Stimulated activated CD4-positive, alpha-beta T cell treated with anti-CD3 and anti-CD28 coated beads, Interleukin-4, amount 100 ng/mL, for 48 hours (primary cell): ENCODE data around the gene TMEM250.

Experiments used
- DNase-seq, 2 donors: peaks; one replicate each; pipeline ENCODE4 v3.0.0-alpha.2; 2020; ENCODE audit warnings: low read depth in 2 of 2

The TMEM250 gene

GRCh38 chr9:136147890-136148714 is 29.4 kb upstream of the TMEM250 start:
- DNase-seq: no peak

GRCh38 chr9:136147038-136147889 is 28.6 kb upstream of the TMEM250 start:
- DNase-seq: no peak

GRCh38 chr9:136146126-136147037 is 27.7 kb upstream of the TMEM250 start:
- no peak for DNase-seq

GRCh38 chr9:136145580-136145979 is 26.9 kb upstream of the TMEM250 start:
- DNase-seq: no peak

- no peak for DNase-seq
Measured at GRCh38 chr9:136144450-136144849, 25.8 kb upstream of the TMEM250 start.

GRCh38 chr9:136143215-136144001 is 24.7 kb upstream of the TMEM250 start:
- no peak for DNase-seq

- no peak for DNase-seq
Measured at GRCh38 chr9:136142859-136143214, 24.2 kb upstream of the TMEM250 start.

- no peak for DNase-seq
Measured at GRCh38 chr9:136142414-136142796, 23.7 kb upstream of the TMEM250 start.

GRCh38 chr9:136141682-136142413 is 23.2 kb upstream of the TMEM250 start:
- DNase-seq: no peak

GRCh38 chr9:136140966-136141365 is 22.3 kb upstream of the TMEM250 start:
- DNase-seq: no peak

- no peak for DNase-seq
Measured at GRCh38 chr9:136140046-136140445, 21.4 kb upstream of the TMEM250 start.

GRCh38 chr9:136138566-136138965 is 19.9 kb upstream of the TMEM250 start:
- peak; percentile 34 to 53 for DNase-seq

- no peak for DNase-seq
Measured at GRCh38 chr9:136137321-136138265, 18.9 kb upstream of the TMEM250 start.

- no peak for DNase-seq
Measured at GRCh38 chr9:136136127-136136925, 17.7 kb upstream of the TMEM250 start.

GRCh38 chr9:136135326-136136126 is 16.9 kb upstream of the TMEM250 start:
- DNase-seq: no peak

- DNase-seq: no peak
Measured at GRCh38 chr9:136133959-136134484, 15.3 kb upstream of the TMEM250 start.
